ENCODE measurements around the gene CASP8AP2.

- TF ChIP-seq EZH2 (IDR thresholded peaks at IDR 0.05; ENCODE audit: low read depth, unreplicated experiment): no peak
- TF ChIP-seq, protein P1, sequence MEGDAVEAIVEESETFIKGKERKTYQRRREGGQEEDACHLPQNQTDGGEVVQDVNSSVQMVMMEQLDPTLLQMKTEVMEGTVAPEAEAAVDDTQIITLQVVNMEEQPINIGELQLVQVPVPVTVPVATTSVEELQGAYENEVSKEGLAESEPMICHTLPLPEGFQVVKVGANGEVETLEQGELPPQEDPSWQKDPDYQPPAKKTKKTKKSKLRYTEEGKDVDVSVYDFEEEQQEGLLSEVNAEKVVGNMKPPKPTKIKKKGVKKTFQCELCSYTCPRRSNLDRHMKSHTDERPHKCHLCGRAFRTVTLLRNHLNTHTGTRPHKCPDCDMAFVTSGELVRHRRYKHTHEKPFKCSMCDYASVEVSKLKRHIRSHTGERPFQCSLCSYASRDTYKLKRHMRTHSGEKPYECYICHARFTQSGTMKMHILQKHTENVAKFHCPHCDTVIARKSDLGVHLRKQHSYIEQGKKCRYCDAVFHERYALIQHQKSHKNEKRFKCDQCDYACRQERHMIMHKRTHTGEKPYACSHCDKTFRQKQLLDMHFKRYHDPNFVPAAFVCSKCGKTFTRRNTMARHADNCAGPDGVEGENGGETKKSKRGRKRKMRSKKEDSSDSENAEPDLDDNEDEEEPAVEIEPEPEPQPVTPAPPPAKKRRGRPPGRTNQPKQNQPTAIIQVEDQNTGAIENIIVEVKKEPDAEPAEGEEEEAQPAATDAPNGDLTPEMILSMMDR (conservative IDR thresholded peaks at IDR 0.05; ENCODE audit: low read depth in 2 of 2): no peak
- no peak for TF ChIP-seq EZH2phosphoT487 (IDR thresholded peaks at IDR 0.05; ENCODE audit: unreplicated experiment)
- TF ChIP-seq REST (IDR thresholded peaks at IDR 0.05; ENCODE audit: unreplicated experiment): no peak
- no peak for TF ChIP-seq POLR2AphosphoS5 (IDR thresholded peaks at IDR 0.05; ENCODE audit: low read depth)
- no peak for TF ChIP-seq CREB1 (CRISPR knock-in tag; IDR thresholded peaks at IDR 0.05; ENCODE audit: low read depth)
- TF ChIP-seq ZNF331 (CRISPR knock-in tag; IDR thresholded peaks at IDR 0.05; ENCODE audit: low read depth): no peak
- TF ChIP-seq JUNB (IDR thresholded peaks at IDR 0.05; ENCODE audit: unreplicated experiment): no peak
- no peak for TF ChIP-seq ZNF114 (CRISPR knock-in tag; IDR thresholded peaks at IDR 0.05)
Measured at GRCh38 chr6:89784838-89785237, 44.8 kb upstream of the CASP8AP2 start.
